Sciatic nerve (tissue), 2 donors: ENCODE data around the gene OR52E8. TPM values are rescaled to one million over a fixed set of nuclear protein-coding genes. Genes with fewer than 3 reads are reported as not detected.
A peak's percentile ranks its signal among the peaks of the same experiment; 100 is the strongest.

ENCODE experiments used
- ATAC-seq: fragments of 200-7000 bp; cut with Tn5 transposase; one replicate; pipeline ENCODE4 v1.9.1; 2020; ENCODE audit warnings: mild to moderate bottlenecking, moderate library complexity
- DNase-seq: peaks from one replicate; pipeline ENCODE4 v3.0.0-alpha.2; 2020; ENCODE audit warnings: low spot score
- intact Hi-C: fragments of 100-400 bp; cut with DNase I; formaldehyde crosslinking; loops from one replicate; pipeline ENCODE4 v1.14.2; 2022
- total RNA-seq: library from RNA; stranded (reverse); fragmentation: NEBNext Ultra II Directional; extraction: Animal tissue kit (Norgen Biotek cat#: 25700); gene quantifications from one replicate; pipeline ENCODE4 v1.2.1, GENCODE V29; 2021
- donor health status: DM: no; HTN: no; CAD: no.
- donor health status: DM: no; HTN: no; CAD: no.

OR52E8 gene
- total RNA-seq, 1 donor from 2014 or later: not detected

DNA sequence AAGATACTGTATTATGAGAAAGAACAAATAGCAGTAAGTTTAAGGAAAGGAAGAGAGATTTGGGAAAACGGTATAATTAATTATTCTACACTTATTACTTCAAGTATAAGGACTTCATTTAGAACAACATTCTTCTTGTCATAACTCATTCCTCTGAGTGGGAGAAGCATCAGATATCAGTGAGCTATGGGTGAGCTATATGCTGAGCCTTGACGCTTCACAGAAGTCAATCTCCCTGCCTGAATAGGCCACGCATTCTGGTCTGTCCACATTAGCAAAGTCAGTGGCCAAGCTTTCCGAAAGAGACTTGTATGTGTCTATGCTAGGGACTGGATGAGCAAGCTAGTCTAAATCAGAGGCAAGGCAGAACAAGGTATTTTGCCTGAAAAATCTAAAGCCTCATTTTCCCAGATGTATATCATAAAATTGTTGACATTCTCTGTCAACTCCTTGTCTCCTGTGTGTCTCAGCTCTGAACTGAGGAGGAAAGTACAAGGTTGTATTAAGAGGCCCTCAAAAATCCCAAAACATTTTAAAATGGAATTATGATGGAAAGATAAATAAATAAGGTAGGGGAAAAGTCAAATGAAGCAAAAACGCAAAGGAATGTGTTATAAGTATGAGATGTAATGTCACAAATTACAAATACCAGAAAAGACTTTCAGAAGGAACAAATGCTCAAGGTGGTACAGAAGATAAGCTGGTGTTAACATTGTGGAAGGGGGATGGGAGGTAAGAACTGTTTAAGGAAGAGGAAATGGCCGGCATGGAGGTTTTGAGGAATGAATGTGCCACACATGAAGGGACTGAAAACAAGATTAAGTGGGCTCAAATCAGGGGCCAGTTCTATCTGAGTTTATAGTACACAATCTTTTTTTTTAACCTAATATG is 47.3 kb downstream of the OR52E8 start:
- DNase-seq (no peak), ATAC-seq (no peak)
- intact Hi-C loops: loop anchor here (10.0 kb wide), 2 partner anchors 215 to 335 kb away; partner anchors contain the start of gene TRIM6

DNA sequence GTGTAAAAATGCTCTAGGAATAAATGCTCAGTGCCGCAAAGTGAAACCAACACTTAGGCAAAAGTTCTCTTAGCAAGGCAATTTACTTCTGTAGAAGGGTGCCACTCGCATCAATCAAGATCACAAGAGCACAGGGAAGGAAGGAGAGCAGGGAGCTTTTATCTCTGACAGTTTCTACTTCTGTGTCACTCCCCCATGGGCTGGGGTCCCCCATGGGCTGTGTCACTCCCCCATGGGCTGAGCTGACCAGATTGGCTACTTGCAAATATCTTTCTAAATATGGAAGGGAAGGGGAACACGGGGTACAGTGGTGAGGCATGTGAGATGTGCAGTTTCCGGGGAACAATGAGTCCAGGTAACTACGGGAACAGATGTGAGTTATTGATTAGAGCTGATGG is 48.4 kb downstream of the OR52E8 start:
- peak; percentile 68 for ATAC-seq
- no peak for DNase-seq
- intact Hi-C loops: loop anchor here (10.0 kb wide), 2 partner anchors 214 to 334 kb away; partner anchors contain the start of gene TRIM6

GRCh38 chr11:5808500-5809121 is 48.9 kb downstream of the OR52E8 start, which contains the start of gene OR52N2:
OR52N2 (plus strand) TSS chr11:5808924; CDS start chr11:5820336, 11,412 bp downstream.
- DNase-seq (peak; percentile 86), ATAC-seq (peak; percentile 96)
- intact Hi-C loops: loop anchor here (10.0 kb wide), 2 partner anchors 214 to 334 kb away; partner anchors contain the start of gene TRIM6

DNA sequence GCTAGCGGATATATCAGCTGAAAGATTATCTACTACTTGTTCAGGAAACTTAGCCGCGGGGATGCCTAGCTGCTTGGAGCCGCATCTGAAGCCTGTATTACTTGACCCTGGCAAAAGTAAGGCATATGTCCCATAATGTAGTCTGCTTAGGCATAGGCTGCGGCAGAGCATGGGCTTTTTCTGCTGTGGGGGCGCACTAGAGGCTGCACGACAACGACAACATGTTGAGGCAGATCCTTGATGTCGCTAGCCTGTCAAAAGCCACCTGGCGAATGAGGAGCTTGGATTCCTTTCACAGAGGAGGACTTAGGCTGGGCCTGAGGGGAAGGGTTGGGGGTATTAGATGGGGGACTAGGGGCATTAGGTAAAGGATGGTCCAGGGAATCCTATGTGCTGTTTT is 49.9 kb downstream of the OR52E8 start:
- no peak for ATAC-seq
- no peak for DNase-seq
- intact Hi-C loops: loop anchor here (10.0 kb wide), 2 partner anchors 213 to 333 kb away; partner anchors contain the start of gene TRIM6

Other genes starting within 250 kb of the OR52E8 start
- gene TRIM34, start 232.7 kb downstream of the OR52E8 start, total RNA-seq: 7.2 TPM
- gene TRIM5, start 172.6 kb downstream of the OR52E8 start, total RNA-seq: 28.4 TPM
- 86.7 TPM for gene TRIM22, start 167.9 kb downstream of the OR52E8 start, total RNA-seq
- 0.40 TPM for gene OR56B1, start 121.2 kb downstream of the OR52E8 start, total RNA-seq
- gene OR52N4, start 103.4 kb downstream of the OR52E8 start, total RNA-seq: 0.85 TPM
- gene OR52N5, start 74.3 kb downstream of the OR52E8 start, total RNA-seq: not detected
- 0.13 TPM for gene OR52N1, start 66.4 kb downstream of the OR52E8 start, total RNA-seq
- not detected for gene OR52N2, start 48.8 kb downstream of the OR52E8 start, total RNA-seq
- gene OR52E6, start 15.8 kb downstream of the OR52E8 start, total RNA-seq: not detected
- not detected for gene OR52E4, start 22.9 kb upstream of the OR52E8 start, total RNA-seq
- not detected for gene OR52E5, start 35.5 kb upstream of the OR52E8 start, total RNA-seq
- not detected for gene OR56A3, start 84.6 kb upstream of the OR52E8 start, total RNA-seq
- not detected for gene OR56A5, start 110.8 kb upstream of the OR52E8 start, total RNA-seq
- gene OR52L1, start 129.3 kb upstream of the OR52E8 start, total RNA-seq: not detected
- 0.09 TPM for gene OR56A4, start 149.3 kb upstream of the OR52E8 start, total RNA-seq
- 0.13 TPM for gene OR56A1, start 173.1 kb upstream of the OR52E8 start, total RNA-seq
- not detected for gene OR56B4, start 250.0 kb upstream of the OR52E8 start, total RNA-seq